ENCODE measurements around the gene NES. TPM values are rescaled to one million over a fixed set of nuclear protein-coding genes. Genes with fewer than 3 reads are reported as not detected.

Gene NES
- total RNA-seq, 4 donors from 2014 or later = 17.4 to 76.4 (median 27.7) TPM

- DNase-seq (ENCODE audit: low spot score) = no peak
- no peak for ATAC-seq (ENCODE audit: low FRiP score)
- TF ChIP-seq, protein P1, sequence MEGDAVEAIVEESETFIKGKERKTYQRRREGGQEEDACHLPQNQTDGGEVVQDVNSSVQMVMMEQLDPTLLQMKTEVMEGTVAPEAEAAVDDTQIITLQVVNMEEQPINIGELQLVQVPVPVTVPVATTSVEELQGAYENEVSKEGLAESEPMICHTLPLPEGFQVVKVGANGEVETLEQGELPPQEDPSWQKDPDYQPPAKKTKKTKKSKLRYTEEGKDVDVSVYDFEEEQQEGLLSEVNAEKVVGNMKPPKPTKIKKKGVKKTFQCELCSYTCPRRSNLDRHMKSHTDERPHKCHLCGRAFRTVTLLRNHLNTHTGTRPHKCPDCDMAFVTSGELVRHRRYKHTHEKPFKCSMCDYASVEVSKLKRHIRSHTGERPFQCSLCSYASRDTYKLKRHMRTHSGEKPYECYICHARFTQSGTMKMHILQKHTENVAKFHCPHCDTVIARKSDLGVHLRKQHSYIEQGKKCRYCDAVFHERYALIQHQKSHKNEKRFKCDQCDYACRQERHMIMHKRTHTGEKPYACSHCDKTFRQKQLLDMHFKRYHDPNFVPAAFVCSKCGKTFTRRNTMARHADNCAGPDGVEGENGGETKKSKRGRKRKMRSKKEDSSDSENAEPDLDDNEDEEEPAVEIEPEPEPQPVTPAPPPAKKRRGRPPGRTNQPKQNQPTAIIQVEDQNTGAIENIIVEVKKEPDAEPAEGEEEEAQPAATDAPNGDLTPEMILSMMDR (IDR thresholded peaks at IDR 0.05) = no peak
Measured at GRCh38 chr1:156694690-156694962, 17.4 kb upstream of the NES start.

DNA sequence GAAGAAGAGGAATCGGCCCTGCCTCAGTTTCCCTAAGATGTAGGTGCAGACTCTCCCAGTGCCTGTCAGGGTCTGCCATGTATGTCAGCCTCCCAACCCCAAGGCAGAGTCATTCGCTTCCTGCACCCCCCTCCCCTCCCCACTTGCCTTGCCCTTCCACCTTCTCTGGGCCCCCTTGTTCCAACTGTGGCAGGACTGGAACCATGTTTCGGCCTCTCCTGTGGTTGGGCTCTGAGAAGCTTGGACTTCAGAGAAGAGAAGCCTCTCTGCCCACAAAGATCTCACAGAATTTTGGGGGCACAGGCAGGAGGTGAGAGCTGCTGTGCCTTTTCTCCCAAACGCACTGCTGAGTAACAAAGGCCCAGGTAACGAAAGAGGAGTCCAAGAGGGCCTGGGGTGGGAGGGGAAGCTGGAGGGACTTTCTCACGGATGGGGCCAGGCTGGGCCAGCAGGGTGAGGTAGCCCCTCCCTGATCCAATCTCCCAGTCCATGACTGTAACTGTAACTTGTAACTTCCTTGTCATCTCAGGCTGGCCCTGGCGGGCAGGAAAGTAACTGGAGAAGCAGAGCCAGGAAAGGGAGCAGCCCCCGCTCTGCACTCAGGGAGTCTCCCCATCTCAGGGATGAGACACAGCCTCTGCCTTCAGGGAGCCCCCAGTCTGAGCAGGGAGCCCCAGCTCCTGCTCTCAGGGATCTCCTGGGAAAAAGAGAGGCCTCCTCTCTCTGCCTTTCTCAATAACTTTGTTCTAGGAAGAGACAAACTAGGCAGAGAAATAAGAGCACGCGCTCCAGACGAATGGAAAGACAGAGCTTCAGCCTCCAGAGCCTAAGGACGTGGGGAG, 16.9 kb upstream of the NES start:
- ATAC-seq (ENCODE audit: low FRiP score) (no peak), DNase-seq (ENCODE audit: low spot score) (no peak)
- TF ChIP-seq, protein P1 (IDR thresholded peaks at IDR 0.05) = no peak

DNA sequence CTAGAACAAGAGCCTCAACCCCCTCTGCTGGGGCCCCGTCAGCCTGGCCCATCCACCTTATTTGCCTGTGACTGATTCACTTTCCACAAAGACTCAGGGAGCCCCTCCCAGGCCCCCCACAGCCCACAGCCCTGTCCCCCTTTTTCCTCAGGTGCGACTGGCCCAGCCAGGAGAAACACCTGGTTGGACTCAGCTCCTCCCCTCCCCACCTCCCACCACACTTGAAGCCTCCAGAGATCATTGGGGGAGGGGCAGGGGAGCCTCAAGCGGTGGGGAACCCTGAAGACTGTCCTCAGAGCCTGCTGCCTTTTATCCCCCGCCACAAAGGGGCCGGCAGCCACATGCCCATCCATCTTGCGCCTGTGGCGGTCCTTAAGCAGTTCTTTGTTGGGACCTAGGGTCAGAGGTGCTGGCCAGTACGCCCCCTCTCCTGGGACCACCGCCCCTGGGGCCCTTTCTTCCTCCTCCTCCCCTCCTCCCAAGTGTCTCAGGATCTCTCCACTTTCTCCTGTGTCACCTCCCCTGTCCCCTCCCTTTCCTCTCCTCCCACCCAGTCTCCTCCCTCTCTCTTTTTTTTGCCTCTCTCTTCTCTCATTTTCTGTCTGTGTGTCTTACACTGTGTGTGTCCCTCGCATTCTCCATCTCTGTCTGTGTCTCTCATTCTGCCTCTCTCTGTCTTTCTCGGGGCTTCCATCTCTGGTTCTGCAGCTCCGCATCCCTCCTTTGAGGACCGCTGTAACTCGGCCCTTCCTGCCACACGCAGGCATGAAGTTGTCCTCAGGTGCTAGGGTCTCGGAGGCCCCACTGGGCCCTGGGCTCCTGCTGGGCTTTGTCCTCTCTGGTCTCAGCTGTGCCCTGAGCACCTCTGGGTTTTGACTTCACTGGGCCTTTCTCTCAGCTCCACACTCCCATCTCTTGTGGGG, 16.0 kb upstream of the NES start:
- TF ChIP-seq, protein P1 (IDR thresholded peaks at IDR 0.05) = no peak
- no peak for ATAC-seq (ENCODE audit: low FRiP score)
- DNase-seq (ENCODE audit: low spot score) = no peak

DNA sequence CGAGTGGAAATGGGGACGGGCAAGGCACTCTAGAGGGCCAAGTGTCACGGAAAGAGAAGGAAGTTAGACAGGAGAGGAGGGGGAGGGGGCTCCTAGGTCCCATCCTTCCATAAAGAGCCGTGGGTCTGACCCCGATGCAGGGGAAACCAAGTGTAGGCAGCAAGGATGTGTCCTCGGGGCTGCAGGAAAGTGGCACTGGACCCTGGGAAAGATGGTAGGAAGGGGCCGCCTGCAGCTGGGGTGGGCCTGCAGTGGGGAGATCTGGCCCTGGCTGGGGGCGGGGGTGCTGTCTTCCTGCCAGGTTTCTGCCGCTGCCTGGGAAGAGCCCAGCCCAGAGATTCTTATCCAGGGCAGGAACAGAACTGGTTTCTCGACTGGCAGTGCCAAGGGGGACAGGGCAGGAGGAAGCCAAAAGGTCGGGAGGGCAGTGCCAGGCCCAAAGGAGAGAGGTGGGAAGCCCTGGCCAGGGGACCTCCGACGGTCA, 15.3 kb upstream of the NES start:
- no peak for ATAC-seq (ENCODE audit: low FRiP score)
- no peak for DNase-seq (ENCODE audit: low spot score)
- TF ChIP-seq, protein P1 (IDR thresholded peaks at IDR 0.05) = no peak

- TF ChIP-seq, protein P1 (IDR thresholded peaks at IDR 0.05) = no peak
- peak; percentile 54 for ATAC-seq (ENCODE audit: low FRiP score)
Measured at GRCh38 chr1:156691665-156692440, 14.6 kb upstream of the NES start.

GRCh38 chr1:156691191-156691590, 14.0 kb upstream of the NES start:
- DNase-seq (ENCODE audit: low spot score) = no peak
- no peak for ATAC-seq (ENCODE audit: low FRiP score)
- TF ChIP-seq, protein P1 (IDR thresholded peaks at IDR 0.05) = no peak

More at GRCh38 chr1:156691665-156692440, 14.6 kb upstream of the NES start:
- no peak for DNase-seq (ENCODE audit: low spot score)
